ENCODE results near the gene MDC1.
"Not testable (repeated sequence)": the region's sequence is repeated elsewhere in the genome, so short reads cannot be mapped to it uniquely, and the experiment has no call there.

Gene MDC1

DNA sequence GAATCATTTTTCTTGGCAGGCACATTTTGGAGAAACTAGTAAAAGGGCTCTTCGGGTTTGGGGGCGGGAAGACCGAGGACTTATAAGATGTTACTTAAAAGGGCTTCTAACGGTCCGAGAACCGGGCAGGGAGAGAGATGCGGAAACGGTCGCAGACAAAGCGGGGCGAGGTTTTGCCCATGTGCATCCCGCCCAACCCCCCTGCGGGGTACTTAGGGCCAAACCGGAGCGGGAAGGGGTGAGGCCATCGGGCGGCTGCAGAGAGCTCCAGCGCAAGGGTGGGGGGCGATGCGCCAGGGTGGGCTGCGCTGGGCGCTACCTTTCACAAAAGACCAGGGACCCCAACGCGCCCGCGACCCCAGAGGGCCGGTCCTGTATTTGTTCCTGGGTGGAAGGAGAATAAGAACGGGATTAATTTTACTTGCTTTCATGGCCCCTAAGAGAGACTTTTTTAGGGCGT is 3.7 kb upstream of the MDC1 start:
- TF ChIP-seq, protein P1, sequence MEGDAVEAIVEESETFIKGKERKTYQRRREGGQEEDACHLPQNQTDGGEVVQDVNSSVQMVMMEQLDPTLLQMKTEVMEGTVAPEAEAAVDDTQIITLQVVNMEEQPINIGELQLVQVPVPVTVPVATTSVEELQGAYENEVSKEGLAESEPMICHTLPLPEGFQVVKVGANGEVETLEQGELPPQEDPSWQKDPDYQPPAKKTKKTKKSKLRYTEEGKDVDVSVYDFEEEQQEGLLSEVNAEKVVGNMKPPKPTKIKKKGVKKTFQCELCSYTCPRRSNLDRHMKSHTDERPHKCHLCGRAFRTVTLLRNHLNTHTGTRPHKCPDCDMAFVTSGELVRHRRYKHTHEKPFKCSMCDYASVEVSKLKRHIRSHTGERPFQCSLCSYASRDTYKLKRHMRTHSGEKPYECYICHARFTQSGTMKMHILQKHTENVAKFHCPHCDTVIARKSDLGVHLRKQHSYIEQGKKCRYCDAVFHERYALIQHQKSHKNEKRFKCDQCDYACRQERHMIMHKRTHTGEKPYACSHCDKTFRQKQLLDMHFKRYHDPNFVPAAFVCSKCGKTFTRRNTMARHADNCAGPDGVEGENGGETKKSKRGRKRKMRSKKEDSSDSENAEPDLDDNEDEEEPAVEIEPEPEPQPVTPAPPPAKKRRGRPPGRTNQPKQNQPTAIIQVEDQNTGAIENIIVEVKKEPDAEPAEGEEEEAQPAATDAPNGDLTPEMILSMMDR (IDR thresholded peaks at IDR 0.05; ENCODE audit: low read depth, low read length): no peak
- peak; percentile 52 to 53 for DNase-seq (ENCODE audit: low read depth in 2 of 2)
- H3K4me3 ChIP-seq (replicated peaks in 1 of 2; ENCODE audit: low read depth in 2 of 2, low read length in 2 of 2): peak overlapping the region; percentile 69 to 95

DNA sequence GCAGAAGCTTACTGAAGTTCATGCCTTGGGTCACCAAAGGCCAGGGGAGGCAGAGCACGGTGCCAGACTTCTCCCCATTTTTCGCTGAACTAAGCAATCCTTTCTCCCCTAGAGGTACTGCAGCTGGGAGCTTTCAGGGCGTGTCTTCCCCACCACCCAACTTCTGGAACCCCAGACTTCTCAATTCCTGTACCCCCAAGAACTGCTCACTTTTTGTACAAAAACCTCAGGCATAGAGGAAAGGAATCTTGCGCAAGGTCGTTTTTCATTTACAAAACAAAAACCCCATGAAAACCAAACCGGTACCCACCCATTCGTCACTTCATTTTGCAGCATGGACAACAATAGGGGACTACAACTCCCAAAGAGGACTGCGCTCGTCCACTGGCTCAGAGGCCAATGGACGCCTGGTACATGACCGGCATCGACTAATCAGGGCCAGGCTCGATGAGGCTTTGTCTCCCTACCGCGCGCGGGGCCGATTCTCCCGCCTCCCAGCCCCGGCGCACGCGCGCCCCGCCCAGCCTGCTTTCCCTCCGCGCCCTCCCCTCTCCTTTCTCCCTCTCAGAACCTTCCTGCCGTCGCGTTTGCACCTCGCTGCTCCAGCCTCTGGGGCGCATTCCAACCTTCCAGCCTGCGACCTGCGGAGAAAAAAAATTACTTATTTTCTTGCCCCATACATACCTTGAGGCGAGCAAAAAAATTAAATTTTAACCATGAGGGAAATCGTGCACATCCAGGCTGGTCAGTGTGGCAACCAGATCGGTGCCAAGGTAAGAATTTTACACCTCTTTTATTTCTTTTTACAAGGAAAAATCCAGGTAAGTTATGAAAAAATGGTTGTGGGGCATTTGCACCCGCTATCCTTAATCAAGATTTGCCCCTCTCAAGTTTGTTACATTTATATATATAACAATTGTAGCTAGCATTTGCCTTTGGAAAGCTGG is 3.0 kb upstream of the MDC1 start, which contains the start of gene TUBB:
TUBB (plus strand) TSS at position 562 of the 947 bp plus-strand sequence; CDS start at position 717, 155 bp downstream.
- H3K4me3 ChIP-seq (replicated peaks in 1 of 2; ENCODE audit: low read depth in 2 of 2, low read length in 2 of 2): peak within 1 kb of the TSS; percentile 69 to 95
- peak; percentile 98 to 99 for DNase-seq (ENCODE audit: low read depth in 2 of 2)
- TF ChIP-seq, protein P1 (IDR thresholded peaks at IDR 0.05; ENCODE audit: low read depth, low read length): peak; percentile 5

DNA sequence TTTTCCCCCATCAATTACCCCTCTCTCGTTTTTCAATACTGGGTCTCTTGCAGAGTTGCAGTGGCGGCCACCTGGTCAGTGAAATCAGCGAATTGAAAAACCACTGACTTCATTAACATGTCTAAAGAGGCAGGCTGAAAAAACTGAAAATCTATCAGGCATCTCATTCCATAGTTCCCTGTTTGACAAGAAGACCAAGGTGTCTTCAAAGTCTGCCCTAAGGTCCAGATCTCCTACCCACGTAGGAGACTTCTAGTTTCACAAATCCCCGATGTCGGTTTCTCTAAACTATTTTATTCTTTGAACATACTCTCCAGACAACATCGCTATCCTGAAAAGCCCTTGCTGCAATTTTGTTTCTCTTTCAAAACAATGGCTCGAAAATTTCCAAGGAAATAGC is 2.3 kb upstream of the MDC1 start:
- no peak for DNase-seq (ENCODE audit: low read depth in 2 of 2)
- TF ChIP-seq, protein P1 (IDR thresholded peaks at IDR 0.05; ENCODE audit: low read depth, low read length): no peak
- H3K4me3 ChIP-seq (replicated peaks in 1 of 2; ENCODE audit: low read depth in 2 of 2, low read length in 2 of 2): peak overlapping the region; percentile 52 to 95

DNA sequence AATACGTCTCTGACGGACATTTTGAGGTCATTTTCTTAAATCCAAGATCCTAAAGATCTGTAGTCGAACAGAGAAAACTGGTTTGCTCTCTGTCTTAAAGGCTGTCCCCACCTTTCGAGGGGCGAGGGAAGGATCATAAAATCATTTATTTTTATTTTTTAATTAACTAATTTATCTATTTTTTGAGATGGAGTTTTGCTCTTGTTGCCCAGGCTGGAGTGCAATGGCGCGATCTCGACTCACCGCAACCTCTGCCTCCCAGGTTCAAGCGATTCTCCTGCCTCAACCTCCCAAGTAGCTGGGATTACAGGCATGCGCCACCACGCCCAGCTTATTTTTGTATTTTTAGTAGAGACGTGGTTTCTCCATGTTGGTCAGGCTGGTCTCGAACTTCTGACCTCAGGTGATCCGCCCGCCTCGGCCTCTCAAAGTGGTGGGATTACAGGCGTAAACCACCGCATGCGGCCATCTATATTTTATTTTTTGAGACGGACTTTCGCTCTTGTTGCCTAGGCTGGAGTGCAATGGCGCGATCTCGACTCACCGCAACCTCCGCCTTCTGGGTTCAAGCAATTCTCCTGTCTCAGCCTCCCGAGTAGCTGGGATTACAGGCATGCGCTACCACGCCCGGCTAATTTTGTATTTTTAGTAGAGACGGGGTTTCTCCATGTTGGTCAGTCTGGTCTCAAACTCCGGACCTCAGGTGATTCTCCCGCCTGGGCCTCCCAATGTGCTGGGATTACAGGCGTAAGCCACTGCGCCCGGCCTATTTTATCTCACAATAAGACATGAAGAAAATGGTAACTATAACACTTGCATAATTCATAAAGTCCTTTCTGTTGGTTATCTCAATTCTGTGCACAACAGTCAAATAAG is 1.0 kb upstream of the MDC1 start:
- not testable (repeated sequence) for DNase-seq (ENCODE audit: low read depth in 2 of 2)
- H3K4me3 ChIP-seq (replicated peaks in 1 of 2; ENCODE audit: low read depth in 2 of 2, low read length in 2 of 2): peak overlapping the region; percentile 33 to 36

DNA sequence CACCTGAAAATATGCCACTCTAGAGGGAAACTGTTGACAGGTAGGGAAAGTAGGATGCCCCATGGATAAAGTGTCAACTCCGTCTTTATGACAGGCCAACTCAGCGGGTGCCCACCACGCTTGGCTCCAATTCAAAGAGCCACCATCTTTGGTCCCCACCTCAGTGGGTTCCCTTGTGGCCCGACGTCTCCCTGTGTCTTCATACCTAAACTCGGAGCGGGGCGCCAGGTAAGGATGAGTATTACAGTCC is 277 bp downstream of the MDC1 start:
- TF ChIP-seq, protein P1 (IDR thresholded peaks at IDR 0.05; ENCODE audit: low read depth, low read length): no peak

DNA sequence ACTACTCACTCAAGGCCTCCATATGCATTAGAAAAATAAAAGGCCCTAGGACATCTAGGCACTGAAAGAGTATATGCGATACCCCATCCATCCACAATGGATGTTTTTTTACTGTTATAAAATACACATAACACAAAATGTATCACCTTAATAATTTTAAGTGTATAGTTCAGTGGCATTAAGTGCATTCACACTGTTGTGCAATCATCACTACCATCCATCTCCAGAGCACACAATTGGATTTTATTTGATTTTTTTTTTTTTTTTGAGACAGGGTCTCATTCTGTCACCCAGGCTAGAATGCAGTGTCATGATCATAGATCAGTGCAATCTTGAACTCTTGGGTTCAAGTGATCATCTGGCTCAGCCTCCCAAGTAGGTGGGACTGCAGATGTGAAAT is 2.8 kb downstream of the MDC1 start:
- TF ChIP-seq, protein P1 (IDR thresholded peaks at IDR 0.05; ENCODE audit: low read depth, low read length): no peak
- DNase-seq (ENCODE audit: low read depth in 2 of 2): no peak
- H3K4me3 ChIP-seq (replicated peaks in 1 of 2; ENCODE audit: low read depth in 2 of 2, low read length in 2 of 2): no peak overlapping the region

More for the DNA sequence above, 277 bp downstream of the MDC1 start:
- H3K4me3 ChIP-seq (replicated peaks in 1 of 2; ENCODE audit: low read depth in 2 of 2, low read length in 2 of 2): peak overlapping the region; percentile 75 to 76
- no peak for DNase-seq (ENCODE audit: low read depth in 2 of 2)

DNA sequence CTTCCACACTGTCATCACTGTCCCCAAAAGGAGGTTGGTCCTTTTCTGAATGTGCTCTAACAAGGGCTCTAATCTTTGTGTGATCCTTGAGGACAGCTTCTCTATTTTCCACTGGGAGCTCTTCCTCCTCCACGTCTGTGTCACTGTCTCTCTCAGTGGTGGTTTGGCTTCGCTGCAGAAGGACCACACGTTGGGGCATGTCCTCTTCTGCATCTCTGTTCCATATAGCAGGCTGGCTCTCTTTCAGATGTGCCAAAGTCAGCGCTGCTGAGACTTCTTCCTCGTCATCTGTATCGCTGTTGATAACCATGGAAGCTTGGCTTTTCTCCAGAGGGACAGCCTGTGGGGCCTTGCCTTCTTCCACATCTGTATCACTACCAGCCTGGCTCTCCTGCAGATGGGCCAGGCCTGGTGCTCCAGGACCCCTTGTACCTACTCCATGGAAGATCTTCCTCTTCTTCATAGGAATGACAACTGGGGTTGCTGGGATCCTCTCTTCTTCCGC is 4.6 kb downstream of the MDC1 start:
- no peak overlapping the region for H3K4me3 ChIP-seq (replicated peaks in 1 of 2; ENCODE audit: low read depth in 2 of 2, low read length in 2 of 2)
- DNase-seq (ENCODE audit: low read depth in 2 of 2): no peak
- TF ChIP-seq, protein P1 (IDR thresholded peaks at IDR 0.05; ENCODE audit: low read depth, low read length): no peak
